ENCODE results near the gene TXNDC17. TPM values are rescaled to one million over a fixed set of nuclear protein-coding genes. Genes with fewer than 3 reads are reported as not detected.
"Not testable (repeated sequence)": the region's sequence is repeated elsewhere in the genome, so short reads cannot be mapped to it uniquely, and the experiment has no call there.

The TXNDC17 gene
- total and polyA plus RNA-seq, 2 experiments from 2014 or later = 128 to 467 TPM

DNA sequence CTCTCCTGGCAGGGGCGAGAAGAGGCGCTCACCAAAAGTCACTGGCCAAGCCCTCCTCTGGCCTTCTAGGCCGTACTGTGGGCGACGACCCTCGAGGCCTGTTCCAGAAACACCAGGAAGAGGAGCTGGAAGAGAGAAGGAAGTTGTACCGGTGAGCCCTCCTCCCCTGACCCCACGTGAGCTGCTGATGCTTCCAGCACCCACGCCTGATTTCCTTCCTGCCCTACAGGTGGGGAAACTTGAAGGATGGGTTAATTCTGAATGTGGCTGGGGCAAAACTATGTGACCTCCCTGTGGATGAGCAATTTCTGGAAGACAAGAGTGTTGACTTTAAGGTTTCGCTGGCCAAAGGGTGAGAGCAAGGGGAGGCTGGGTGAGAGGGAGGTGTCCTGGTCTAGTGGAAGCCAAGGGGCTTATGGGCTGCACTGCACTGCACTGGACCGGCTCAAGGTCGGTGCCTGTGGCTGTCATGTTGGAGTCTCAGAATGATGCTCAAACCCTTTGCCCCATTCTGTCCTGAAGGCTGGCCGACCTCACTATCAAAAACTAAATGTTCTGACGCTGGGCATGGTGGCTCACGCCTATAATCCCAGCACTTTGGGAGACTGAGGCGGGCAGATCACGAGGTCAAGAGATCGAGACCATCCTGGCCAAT, 16.9 kb downstream of the TXNDC17 start:
- no peak overlapping the region for H3K4me3 ChIP-seq
- H3K27me3 ChIP-seq = peaks cover 79% of the 10 kb centered on the region
- no peak overlapping the region for H3K27ac ChIP-seq
- no peaks in the 10 kb centered on the region for H3K9me3 ChIP-seq (ENCODE audit: low read depth)
- TF ChIP-seq CTCF (IDR thresholded peaks at IDR 0.05; ENCODE audit: low read depth, low read length) = no peak
- H3K36me3 ChIP-seq = no peaks in the 10 kb centered on the region
- H3K4me1 ChIP-seq (ENCODE audit: low read depth) = peaks cover 6% of the 10 kb centered on the region
- DNase-seq (ENCODE audit: low read depth in 1 of 2, low spot score in 1 of 2) = no peak

GRCh38 chr17:6658411-6658810, 17.6 kb downstream of the TXNDC17 start:
- peaks cover 79% of the 10 kb centered on the region for H3K27me3 ChIP-seq
- not testable (repeated sequence) for H3K36me3 ChIP-seq; H3K4me1 ChIP-seq (ENCODE audit: low read depth)

DNA sequence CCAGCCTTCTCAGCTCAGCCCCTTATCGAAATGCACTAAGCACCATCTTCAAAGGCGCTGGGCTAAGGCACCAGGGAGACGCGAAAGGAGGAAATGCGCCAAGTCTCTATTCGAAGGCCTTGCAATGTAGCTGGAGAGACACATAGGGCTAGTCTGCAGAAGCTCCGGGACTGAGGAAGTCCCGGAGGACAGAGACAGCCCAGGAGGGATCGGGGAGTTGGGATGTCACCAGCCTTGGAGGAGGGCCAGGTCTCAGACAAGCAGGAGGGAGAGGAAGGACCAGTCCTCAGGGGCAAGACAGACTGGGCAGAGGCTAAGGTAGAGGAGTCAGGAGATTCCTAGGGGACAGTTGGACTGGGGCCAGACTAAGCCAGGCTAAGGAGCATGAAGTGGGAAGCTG, 19.2 kb downstream of the TXNDC17 start:
- no peak for TF ChIP-seq CTCF (IDR thresholded peaks at IDR 0.05; ENCODE audit: low read depth, low read length)
- peaks cover 4% of the 10 kb centered on the region for H3K4me1 ChIP-seq (ENCODE audit: low read depth)
- H3K27ac ChIP-seq = no peak overlapping the region
- no peak overlapping the region for H3K4me3 ChIP-seq
- DNase-seq (ENCODE audit: low read depth in 1 of 2, low spot score in 1 of 2) = no peak
- peaks cover 64% of the 10 kb centered on the region for H3K27me3 ChIP-seq
- no peaks in the 10 kb centered on the region for H3K9me3 ChIP-seq (ENCODE audit: low read depth)
- H3K36me3 ChIP-seq = no peaks in the 10 kb centered on the region

More at GRCh38 chr17:6658411-6658810, 17.6 kb downstream of the TXNDC17 start:
- H3K9me3 ChIP-seq (ENCODE audit: low read depth); H3K27ac ChIP-seq; H3K4me3 ChIP-seq; DNase-seq (ENCODE audit: low read depth in 1 of 2, low spot score in 1 of 2): not testable (repeated sequence)

GRCh38 chr17:6660805-6661463, 20.1 kb downstream of the TXNDC17 start:
- no peak overlapping the region for H3K27ac ChIP-seq
- no peaks in the 10 kb centered on the region for H3K4me1 ChIP-seq (ENCODE audit: low read depth)
- H3K27me3 ChIP-seq = peaks cover 58% of the 10 kb centered on the region
- no peak for DNase-seq (ENCODE audit: low read depth in 1 of 2, low spot score in 1 of 2)
- no peak overlapping the region for H3K4me3 ChIP-seq
- no peak for TF ChIP-seq CTCF (IDR thresholded peaks at IDR 0.05; ENCODE audit: low read depth, low read length)
- H3K36me3 ChIP-seq = no peaks in the 10 kb centered on the region
- H3K9me3 ChIP-seq (ENCODE audit: low read depth) = no peaks in the 10 kb centered on the region

- TF ChIP-seq CTCF (IDR thresholded peaks at IDR 0.05; ENCODE audit: low read depth, low read length) = no peak
- Histone ChIP-seq H3K4me3 (no peak overlapping the region), H3K27me3 (peaks cover 56% of the 10 kb centered on the region), H3K27ac (no peak overlapping the region), H3K4me1 (ENCODE audit: low read depth) (no peaks in the 10 kb centered on the region), H3K36me3 (no peaks in the 10 kb centered on the region), H3K9me3 (ENCODE audit: low read depth) (no peaks in the 10 kb centered on the region)
- no peak for DNase-seq (ENCODE audit: low read depth in 1 of 2, low spot score in 1 of 2)
Observed at GRCh38 chr17:6661464-6661848, 20.6 kb downstream of the TXNDC17 start.

- DNase-seq (ENCODE audit: low read depth in 1 of 2, low spot score in 1 of 2); H3K9me3 ChIP-seq (ENCODE audit: low read depth); H3K27ac ChIP-seq; H3K4me1 ChIP-seq (ENCODE audit: low read depth); H3K36me3 ChIP-seq; H3K4me3 ChIP-seq: not testable (repeated sequence)
- peaks cover 45% of the 10 kb centered on the region for H3K27me3 ChIP-seq
Observed at GRCh38 chr17:6663200-6663599, 22.3 kb downstream of the TXNDC17 start.

All from cardiac muscle cell (in vitro differentiated cells and primary cell).